GM18873 (cell line): Measurements from ENCODE around the gene SYT6.
"Not testable (repeated sequence)": the region's sequence is repeated elsewhere in the genome, so short reads cannot be mapped to it uniquely, and the experiment has no call there.

Experiments used
- ATAC-seq: cut with Tn5 transposase; IDR thresholded peaks from one replicate; pipeline ENCODE4 v1.9.1; 2021; ENCODE audit warnings: mild to moderate bottlenecking, moderate library complexity, moderate number of reproducible peaks; ENCODE audit not compliant: unreplicated experiment, low FRiP score

Gene SYT6

DNA sequence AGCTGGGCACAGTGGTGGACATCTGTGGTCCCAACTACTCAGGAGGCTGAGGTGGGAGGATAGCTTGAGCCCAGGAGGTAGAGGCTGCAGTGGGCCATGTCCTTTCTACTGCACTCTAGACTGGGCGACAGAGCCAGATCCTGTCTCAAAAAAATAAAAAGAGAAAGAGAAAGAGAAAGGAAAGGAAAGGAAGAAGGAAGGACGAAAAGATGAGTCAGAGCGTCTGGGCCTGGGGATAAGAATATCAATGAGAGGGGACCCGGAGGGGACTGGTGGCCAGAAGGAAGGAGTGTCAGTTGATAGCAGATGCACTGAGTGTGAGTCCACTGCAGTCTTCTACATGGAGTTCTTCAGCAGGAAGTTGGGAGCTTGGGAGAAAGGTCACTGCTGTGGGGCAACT lies 75.6 kb downstream of the SYT6 start:
- no peak for ATAC-seq

DNA sequence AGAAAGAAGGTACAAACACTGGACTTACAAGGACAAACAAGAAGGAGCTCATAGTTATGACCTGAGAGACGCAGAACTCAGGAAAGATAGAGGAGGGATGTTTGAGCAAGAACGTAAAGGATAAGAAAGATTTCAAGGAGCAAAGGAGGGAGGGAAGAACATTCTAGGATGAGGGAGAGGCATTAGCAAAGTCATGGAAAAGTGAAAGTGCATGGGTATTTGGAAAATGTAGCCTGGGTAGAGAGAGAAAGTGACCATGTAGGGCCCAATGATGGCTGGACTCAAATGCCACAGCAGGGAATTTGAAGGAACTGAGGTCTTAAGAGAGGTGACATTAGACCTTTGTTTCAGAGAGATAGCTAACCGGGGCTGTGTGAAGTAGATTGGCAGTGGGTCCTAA lies 76.5 kb downstream of the SYT6 start:
- ATAC-seq, result no peak

GRCh38 chr1:114076308-114076707 lies 77.4 kb downstream of the SYT6 start:
- no peak for ATAC-seq

GRCh38 chr1:114075546-114076242 lies 78.0 kb downstream of the SYT6 start:
- ATAC-seq, result no peak

DNA sequence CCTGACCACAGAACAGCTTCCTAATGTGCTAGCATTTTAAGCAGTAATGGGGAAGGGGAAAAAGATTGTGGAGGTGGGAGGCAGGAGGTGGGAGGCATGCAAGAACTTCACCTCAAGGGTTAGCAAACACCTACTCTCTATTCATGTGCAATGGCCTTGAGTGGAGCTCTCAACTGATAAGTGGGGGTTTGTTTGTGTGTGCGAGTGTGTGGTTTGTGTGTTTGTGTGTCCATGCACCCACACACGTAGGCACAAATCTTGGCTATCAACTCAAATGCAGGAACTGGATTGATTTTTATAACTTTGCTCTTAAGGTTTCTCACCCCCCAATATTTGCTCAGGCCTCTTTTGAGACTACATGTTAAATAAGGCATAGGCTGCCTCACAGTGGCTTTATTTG lies 78.6 kb downstream of the SYT6 start:
- no peak for ATAC-seq

GRCh38 chr1:114072246-114072645 lies 81.4 kb downstream of the SYT6 start:
- no peak for ATAC-seq

DNA sequence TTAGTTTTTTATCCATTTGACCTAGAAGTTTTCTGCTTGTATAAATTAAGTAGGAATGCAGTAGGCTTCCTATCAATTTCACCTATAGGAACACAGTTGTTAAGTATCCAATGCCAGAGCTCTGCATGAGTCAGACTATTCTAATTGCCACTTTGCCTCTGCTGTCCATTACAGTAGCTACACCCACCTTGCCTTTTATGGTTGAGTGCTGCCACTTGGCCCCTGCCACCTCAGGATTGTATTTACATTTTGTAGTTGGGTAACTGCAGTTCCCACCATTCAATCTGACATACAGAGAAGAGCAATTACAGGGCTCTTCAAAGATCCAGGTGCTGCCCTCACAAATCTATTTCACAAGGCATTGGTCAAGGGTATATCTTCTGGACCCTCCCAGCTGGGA lies 83.9 kb downstream of the SYT6 start:
- not testable (repeated sequence) for ATAC-seq

DNA sequence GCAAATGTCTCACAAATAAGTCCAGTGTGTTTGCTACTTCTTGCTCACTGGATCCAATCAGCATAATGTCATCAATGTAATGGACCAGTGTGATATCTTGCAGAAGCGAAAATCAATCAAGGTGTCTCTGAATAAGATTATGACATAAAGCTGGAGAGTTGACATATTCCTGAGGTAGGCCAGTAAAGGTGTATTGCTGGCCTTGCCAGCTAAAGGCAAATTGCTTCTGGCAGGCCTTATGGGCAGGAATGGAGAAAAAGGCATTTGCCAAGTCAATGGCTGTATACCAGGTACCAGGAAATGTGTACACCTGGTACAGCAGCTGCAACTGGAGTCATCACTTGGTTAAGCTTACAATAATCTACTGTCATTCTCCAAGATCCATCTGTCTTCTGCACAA lies 85.0 kb downstream of the SYT6 start:
- not testable (repeated sequence) for ATAC-seq

GRCh38 chr1:114065671-114066070 lies 88.0 kb downstream of the SYT6 start:
- not testable (repeated sequence) for ATAC-seq

GRCh38 chr1:114063544-114063943 lies 90.1 kb downstream of the SYT6 start:
- ATAC-seq, result no peak

DNA sequence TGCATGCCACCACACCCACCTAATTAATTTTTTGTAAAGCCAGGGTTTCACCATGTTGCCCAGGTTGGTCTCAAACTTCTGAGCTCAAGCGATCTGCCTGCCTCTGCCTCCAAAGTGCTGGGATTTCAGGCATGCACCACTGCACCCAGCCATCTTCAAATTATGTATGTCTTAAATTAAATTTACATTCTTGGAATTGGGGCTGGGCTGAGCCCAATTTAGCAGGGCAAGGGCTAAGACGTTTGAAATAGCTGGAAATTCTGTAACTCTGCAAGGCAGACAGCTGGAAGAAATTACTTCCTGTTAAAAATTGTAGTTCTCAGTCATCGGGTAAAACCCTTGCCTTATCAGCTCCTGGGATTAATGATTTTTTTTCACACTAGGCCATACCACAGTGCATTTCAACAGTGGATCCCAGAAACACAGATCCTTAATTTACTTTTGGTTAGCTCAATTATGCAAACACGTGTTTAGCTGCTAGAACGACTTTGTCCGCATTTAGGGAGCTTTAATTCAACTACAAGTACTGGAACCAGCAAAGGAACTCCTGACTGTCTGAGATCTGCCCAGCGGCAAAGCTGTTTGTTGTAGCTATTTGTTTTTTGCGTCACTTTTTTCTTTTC lies 91.1 kb downstream of the SYT6 start:
- ATAC-seq, result no peak

GRCh38 chr1:114061121-114061830 lies 92.4 kb downstream of the SYT6 start:
- ATAC-seq, result no peak

GRCh38 chr1:114058236-114058635 lies 95.4 kb downstream of the SYT6 start:
- not testable (repeated sequence) for ATAC-seq

- no peak for ATAC-seq
Observed at GRCh38 chr1:114054148-114054547, 99.5 kb downstream of the SYT6 start.

GRCh38 chr1:114048232-114048631 lies 105.4 kb downstream of the SYT6 start:
- ATAC-seq, result no peak

DNA sequence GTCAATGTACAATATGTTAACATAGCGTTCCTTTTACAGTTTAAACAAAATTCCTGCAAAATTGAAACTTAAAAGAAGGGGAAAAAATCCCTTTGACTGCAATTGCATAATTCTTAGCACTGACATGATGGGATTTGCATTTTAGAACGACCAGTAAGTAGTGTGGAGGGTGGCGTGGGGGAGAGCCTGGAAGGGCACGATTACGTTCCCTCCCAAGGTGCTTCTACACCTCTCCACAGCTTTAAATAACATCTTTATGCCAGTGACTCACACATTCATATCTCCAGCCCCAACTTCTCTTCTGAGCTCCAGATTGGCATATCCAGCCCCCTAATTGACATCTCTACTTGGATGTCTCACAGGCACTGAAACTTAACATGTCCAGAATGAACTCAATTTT lies 110.1 kb downstream of the SYT6 start:
- no peak for ATAC-seq

- no peak for ATAC-seq
Observed at GRCh38 chr1:114043054-114043453, 110.6 kb downstream of the SYT6 start.

- no peak for ATAC-seq
Observed at GRCh38 chr1:114040273-114041015, 113.2 kb downstream of the SYT6 start.
